Umbilical cord (tissue), 2 donors: ENCODE results near the gene ACOT7. TPM values are rescaled to one million over a fixed set of nuclear protein-coding genes. Genes with fewer than 3 reads are reported as not detected.

Experiments
- DNase-seq: peaks from one replicate; pipeline ENCODE4 v3.0.0-alpha.2; 2015; ENCODE audit warnings: low spot score
- total RNA-seq: library from RNA; depleted of rRNA; stranded (reverse); fragments of >200 nt; gene quantifications from one replicate; pipeline ENCODE4 v1.2.3, GENCODE V29; 2014; ENCODE audit warnings: low replicate concordance; ENCODE audit not compliant: insufficient read depth

The ACOT7 gene
- total RNA-seq, 1 donor from 2014 or later: 7.5 TPM

GRCh38 chr1:6268415-6268814 is 125.2 kb downstream of the ACOT7 start:
- no peak for DNase-seq

- no peak for DNase-seq
Observed at GRCh38 chr1:6267686-6268322, 125.8 kb downstream of the ACOT7 start.

- DNase-seq: no peak
Observed at GRCh38 chr1:6266641-6267040, 126.9 kb downstream of the ACOT7 start.

GRCh38 chr1:6265151-6265550 is 128.4 kb downstream of the ACOT7 start:
- no peak for DNase-seq

GRCh38 chr1:6263716-6264115 is 129.9 kb downstream of the ACOT7 start:
- DNase-seq: no peak

GRCh38 chr1:6262555-6263420 is 130.8 kb downstream of the ACOT7 start:
- peak; percentile 88 for DNase-seq

GRCh38 chr1:6261615-6261995 is 132.0 kb downstream of the ACOT7 start:
- peak; percentile 64 for DNase-seq

- DNase-seq: peak; percentile 67
Observed at GRCh38 chr1:6260961-6261614, 132.5 kb downstream of the ACOT7 start, which contains the start of gene GPR153. Gene GPR153 (minus strand): TSS chr1:6261098. CDS start chr1:6254905, 6,193 bp downstream.

GRCh38 chr1:6260433-6260934 is 133.1 kb downstream of the ACOT7 start:
- DNase-seq: peak; percentile 69

GRCh38 chr1:6259491-6260362 is 133.8 kb downstream of the ACOT7 start:
- peak; percentile 85 for DNase-seq

- DNase-seq: no peak
Observed at GRCh38 chr1:6258675-6259074, 134.9 kb downstream of the ACOT7 start.

- DNase-seq: no peak
Observed at GRCh38 chr1:6257541-6258069, 136.0 kb downstream of the ACOT7 start.

GRCh38 chr1:6256645-6257044 is 136.9 kb downstream of the ACOT7 start:
- no peak for DNase-seq

- DNase-seq: no peak
Observed at GRCh38 chr1:6254691-6255090, 138.9 kb downstream of the ACOT7 start.

GRCh38 chr1:6253380-6253779 is 140.2 kb downstream of the ACOT7 start:
- DNase-seq: no peak

GRCh38 chr1:6252374-6252710 is 141.2 kb downstream of the ACOT7 start:
- no peak for DNase-seq

- DNase-seq: no peak
Observed at GRCh38 chr1:6251681-6252373, 141.7 kb downstream of the ACOT7 start.

GRCh38 chr1:6251233-6251632 is 142.3 kb downstream of the ACOT7 start:
- DNase-seq: no peak

- no peak for DNase-seq
Observed at GRCh38 chr1:6249739-6250689, 143.6 kb downstream of the ACOT7 start.
